Activated CD8-positive, alpha-beta memory T cell treated with anti-CD3 and anti-CD28 coated beads, Interleukin-2, amount 50 U/mL, for 1 hour (primary cell): ENCODE measurements around the gene SCD.

Experiments used
- DNase-seq: peaks from one replicate; pipeline ENCODE4 v3.0.0-alpha.2; 2020; ENCODE audit errors: extremely low read depth

The SCD gene

DNA sequence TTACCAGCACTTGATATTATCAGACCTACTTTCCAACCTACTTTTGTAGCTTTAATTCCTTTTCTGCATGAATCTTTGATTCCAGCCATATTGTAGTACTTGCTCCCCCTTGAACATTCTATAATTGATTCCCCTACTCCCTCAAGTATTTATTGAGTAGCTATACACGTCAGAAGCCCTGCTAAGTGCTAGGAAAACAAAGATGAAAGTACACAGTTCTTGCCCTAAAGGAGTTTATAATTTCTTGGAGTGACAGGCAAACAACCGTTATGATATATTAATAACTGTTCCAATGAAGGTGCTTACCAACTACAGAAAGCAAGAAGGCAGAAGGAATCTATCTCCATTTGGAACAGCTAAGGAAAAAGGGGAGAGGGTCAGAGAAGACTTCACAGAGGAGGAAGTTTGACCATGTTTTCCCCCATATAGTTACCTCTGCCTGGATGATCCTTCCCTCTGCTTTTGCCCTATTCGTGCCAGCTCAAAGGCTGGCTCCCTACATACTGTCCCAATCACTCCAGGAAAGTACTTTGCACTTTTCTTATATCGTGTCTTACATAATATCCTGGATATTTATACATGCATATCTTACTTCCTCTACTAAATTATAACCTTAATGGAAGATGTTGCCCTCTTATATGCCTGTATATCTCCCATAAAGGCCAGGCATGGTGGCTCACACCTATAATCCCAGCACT is 54.7 kb downstream of the SCD start:
- no peak for DNase-seq

- DNase-seq, result no peak
Measured at GRCh38 chr10:100403734-100404133, 56.7 kb downstream of the SCD start.

- no peak for DNase-seq
Measured at GRCh38 chr10:100413173-100413572, 66.1 kb downstream of the SCD start.
